Activated T-helper 9 cell treated with anti-CD3 and anti-CD28 coated beads, Interleukin-2, amount 50 U/mL, for 16 hours (primary cell): ENCODE results near the gene A2ML1.
A peak's percentile ranks its signal among the peaks of the same experiment; 100 is the strongest.
"Not testable (repeated sequence)": the region's sequence is repeated elsewhere in the genome, so short reads cannot be mapped to it uniquely, and the experiment has no call there.

Source experiments
- DNase-seq: peaks from one replicate; pipeline ENCODE4 v3.0.0-alpha.2; 2020; ENCODE audit warnings: low read depth

The A2ML1 gene

DNA sequence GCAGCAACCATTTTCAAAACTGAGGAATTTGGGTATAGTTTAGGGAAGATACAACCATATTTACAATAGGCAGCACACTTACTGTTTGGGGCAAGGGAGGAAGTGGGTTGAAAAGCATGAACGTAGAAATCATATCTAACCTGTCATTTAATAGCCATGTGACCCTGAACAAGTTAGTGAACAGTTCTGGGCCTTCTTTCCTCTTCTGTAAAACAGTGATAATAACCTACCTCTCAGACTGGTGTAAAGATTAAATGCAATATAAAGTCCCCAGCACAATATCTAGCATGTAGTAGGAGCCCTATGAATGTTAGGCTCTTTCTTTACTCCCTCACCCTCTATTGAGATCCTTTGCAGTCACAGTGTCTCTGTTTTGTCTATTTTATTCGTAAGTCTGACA, 33.5 kb downstream of the A2ML1 start:
- no peak for DNase-seq

DNA sequence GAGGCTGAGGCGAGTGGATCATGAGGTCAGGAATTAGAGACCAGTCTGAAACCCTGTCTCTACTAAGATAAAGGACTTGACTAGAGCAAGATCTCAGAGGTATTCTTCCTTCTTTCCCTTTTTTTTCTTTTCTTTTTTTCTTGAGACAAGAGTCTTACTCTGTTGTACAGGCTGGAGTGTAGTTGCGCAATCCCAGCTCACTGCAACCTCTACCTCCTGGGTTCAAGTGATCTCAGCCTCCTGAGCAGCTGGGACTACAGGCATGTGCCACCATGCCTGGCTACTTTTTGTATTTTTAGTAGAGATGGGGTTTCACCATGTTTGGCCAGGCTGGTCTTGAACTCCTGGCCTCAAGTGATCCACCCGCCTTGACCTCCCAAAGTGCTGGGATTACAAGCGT, 37.0 kb downstream of the A2ML1 start:
- not testable (repeated sequence) for DNase-seq

DNA sequence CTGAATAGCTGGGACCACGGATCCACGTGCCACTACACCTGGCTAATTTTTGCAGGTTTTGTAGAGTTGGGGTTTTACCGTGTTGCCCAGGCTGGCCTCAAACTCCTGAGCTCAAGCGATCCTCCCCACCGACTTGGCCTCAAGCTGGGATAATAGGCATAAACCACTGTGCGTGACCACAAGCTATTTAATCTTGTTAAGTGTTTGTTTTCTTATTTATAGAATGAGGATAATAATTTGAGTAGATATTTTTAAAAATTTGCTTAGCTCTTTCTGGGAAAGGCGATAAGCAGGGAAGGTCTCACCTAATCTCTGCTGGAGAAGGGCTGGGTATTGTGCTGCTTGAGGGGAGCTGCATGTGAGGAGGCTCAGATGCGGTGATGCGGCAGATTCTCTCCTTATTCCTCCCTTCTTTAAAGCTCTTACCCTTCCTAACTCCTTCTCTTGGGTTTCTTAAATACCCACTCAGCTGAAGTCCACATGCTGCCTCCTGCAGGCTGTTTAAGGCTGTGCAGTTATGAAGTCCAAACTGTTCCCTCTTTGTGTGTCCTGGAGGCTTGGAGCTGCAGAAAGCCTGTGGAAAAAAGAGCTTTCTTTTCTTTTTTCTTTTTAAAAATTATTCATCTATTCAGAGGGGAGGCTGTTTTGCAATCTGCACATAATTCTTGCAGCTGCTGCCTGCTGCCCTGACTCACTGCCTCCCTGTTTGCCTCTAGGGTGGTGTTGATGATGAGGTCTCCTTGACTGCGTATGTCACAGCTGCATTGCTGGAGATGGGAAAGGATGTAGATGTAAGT, 37.9 kb downstream of the A2ML1 start:
- no peak for DNase-seq

DNA sequence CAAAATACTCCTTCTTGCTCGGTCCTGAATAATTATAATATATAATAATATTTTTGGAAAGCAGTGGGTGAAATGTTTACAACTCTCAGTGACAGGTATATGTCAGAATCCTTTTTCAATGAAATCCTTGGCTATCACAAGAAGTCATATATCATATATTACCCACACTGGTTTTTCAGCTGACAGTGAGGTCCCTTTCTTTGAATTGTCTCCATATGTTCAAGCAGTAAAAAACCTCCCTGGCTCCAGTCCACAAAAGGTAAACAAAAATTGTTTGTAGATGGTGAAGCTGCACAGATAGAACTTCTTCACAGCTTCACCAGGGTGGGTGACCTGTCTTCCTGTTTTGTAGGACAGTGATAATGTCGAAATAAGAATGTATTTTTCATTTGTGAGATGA, 44.0 kb downstream of the A2ML1 start:
- no peak for DNase-seq

DNA sequence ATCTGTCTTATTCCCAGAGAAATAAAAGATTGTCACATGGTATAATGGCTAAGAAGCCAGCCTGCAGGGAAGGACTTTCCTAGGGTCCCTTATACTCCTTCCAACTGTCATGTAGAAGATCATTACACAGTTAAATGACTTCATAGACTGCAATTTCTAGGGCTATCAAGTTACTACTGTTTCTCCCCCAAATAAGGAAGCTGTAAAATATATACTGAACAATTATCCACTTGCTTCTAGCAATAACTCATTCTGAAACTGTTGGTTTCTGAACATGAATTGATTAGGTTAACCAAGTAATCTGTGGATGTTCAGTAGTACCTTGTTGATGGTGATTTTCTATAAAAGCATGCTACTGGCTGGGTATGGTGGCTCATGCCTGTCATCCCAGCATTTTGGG, 44.6 kb downstream of the A2ML1 start:
- DNase-seq: no peak

DNA sequence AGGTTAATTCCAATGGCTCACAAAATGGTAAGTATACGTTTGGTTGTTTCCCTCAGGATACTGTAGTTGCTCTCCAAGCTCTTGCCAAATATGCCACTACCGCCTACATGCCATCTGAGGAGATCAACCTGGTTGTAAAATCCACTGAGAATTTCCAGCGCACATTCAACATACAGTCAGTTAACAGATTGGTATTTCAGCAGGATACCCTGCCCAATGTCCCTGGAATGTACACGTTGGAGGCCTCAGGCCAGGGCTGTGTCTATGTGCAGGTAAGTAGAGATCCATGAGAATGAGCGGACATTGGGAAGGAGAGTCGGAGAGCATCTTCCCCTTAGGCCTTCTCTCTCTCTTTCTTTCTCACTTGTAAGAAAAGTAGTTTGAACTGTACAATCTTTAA, 45.4 kb downstream of the A2ML1 start:
- no peak for DNase-seq

DNA sequence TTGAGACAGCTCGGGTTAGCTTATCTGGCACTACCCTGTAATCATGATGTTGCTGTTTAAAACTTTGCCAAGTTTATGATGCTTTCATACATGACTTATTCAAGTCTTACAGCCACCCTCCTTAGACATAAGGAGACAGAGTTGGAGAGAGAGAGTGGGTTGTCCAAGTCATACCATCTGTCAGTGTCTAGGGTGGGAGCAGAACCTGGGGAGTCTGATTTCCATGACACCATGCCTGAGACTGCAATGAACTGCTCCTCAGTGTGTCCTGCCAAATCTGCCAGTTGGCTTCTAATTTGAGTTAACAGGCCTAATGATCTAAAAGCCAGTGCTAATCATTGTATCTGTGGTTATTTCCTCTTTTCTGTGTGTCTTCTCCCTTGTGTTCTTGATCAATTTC, 48.2 kb downstream of the A2ML1 start:
- DNase-seq: no peak

DNA sequence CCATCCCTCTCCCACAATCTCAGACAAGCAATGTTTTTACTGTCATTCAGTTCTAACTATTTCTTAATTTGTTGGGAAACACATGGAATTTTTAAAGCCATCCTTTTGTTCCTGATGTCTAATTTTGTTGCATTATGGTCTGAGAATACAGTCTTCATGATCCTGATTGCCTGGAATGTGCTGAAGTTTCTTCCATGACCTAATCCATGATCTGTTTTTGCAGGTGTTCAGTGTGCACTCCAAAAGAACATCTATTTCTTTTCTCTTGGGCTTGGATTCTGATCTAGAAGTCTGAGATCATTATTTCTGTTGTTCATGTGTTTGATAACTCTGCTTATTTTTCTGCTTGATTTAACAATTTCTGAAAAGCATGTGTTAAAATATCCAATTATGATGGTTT, 48.6 kb downstream of the A2ML1 start:
- DNase-seq: no peak

DNA sequence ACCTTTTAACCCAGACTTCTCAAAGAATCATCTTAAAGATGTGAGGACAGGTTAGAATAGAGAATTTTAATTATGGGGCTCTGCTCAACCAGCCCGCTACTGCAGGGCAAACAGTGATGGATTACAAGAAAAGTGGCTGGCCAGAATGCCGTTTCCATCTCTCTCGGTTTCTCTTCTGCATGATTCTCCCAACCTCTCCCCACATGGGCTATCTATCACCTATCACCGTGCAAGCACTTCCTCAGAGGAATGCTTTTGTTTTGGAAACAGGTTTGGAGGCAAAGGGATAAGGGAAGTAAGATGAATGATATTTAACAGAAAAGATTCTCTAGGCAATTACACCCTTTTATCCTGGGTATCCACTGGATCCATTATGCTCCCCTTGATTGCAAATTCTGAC, 54.5 kb downstream of the A2ML1 start:
- no peak for DNase-seq

DNA sequence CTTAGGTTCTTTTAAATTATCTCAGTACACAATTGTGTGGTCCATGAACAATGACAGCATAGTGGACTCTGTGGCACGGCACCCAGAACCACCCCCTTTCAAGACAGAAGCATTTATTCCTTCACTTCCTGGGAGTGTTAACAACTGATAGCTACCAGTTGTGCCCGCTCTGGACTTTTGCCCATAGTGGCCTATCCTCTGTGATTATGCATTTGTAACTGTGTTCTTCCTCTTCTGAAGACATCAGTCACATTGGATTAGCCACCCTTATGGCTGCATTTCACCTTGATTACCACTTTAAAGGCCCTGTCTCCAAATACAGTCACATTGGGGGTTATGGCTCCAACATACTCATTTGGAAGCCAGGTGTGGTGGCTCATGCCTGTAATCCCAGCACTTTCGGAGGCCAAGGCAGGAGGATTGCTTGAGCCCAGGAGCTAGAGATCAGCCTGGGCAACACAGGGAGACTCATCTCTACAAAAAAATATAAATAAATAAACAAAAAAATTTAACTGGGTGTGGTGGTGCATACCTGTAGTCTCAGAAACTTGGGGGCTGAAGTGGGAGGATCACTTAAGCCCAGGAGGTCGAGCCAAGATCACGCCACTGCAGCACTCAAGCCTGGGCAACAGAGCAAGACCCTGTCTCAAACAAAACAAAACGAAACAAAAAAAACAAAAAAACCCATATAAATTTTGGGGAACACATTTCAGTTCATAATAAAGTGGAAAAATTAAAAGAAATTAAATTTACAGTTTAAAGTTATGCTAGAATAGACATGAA, 64.3 kb downstream of the A2ML1 start:
- DNase-seq: no peak

DNA sequence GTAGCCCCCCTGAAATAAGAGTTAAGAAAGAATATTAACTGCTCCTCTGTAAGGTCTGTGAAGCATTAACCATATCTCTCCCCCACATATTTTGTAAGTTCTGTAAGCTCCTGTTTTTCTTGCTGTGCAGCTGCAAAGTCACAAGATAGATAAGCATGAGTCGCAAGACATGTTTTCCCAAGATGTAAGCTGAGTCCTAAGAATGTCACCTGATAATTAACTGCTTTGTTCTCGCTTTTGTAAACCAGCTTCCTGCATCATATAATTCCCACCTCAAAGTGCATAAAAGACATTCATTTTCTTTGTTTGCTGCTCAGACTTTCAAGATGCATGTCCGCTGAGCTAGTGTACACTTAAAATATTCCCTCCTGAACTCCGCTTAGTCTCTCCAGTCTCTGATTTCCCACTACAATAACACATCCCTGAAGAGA, 64.9 kb downstream of the A2ML1 start:
- no peak for DNase-seq

DNA sequence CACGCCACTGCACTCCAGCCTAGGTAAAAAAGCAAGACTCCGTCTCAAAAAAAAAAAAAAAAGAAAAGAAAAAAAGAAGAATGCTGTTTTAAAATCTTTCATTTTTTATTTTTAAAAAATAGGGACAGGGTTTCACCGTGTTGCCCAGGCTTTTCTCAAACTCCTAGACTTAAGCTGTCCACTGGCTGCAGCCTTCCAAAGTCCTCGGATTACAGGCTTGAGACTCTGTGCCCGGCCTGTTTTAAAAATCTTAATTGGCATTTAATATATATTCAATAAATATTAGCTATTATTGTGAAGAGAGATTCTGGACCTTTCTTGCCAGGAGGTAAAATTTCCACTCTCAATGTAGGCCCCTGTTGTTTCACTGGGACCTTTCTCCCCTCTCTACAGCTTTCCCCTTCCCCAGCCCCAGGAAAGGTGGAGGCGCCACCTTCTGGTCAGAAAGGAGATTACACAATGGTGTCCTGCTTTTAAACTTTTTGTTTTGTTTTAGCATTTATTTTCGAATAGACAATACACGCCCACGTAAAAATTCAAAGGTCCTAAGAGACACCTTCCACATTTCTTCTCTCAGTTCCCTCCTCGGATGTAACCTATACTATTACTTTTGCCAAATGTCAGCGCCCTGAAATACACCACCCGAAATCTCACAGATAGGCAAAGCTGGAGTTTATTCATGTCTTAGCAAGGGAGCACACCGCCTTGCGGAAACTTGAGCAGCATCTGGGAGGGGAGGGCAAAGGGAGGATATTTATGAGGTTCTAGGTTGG, 68.1 kb downstream of the A2ML1 start:
- peak; percentile 46 for DNase-seq

DNA sequence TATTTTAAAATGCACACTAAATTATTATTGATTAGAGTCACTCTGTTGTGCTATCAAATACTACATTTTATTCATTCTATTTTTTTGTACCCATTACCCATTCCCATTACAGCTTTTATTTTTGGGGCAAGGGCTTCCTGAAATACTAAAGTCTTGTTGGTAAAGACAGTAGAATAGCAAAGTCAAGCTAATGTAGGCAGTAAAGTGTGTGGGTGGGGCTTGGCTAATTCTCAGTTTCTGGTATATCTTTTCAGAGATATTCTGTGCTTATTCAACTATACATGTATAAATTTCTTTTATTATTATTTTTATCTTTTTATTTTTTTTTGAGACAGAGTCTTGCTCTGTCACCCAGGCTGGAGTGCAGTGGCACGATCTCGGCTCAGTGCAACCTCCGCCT, 69.6 kb downstream of the A2ML1 start:
- no peak for DNase-seq

DNA sequence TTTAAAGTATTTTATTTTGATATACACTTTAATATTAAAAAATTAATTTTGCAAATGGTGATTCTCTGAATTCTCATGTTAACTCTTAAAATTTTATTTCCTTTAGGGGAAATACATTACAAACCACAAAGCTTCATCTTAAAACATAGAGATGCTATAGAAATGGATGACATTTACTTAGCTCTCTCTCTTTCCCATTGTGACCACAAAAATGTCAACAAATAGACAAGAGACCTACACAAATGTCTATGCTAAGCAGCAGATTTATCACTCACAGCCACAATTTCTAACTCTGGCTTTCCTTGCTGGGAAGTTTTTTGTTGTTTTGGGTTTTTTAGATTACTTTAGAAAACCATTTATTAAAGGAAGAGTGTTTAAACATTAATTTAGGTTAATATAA, 72.0 kb downstream of the A2ML1 start:
- DNase-seq: no peak

DNA sequence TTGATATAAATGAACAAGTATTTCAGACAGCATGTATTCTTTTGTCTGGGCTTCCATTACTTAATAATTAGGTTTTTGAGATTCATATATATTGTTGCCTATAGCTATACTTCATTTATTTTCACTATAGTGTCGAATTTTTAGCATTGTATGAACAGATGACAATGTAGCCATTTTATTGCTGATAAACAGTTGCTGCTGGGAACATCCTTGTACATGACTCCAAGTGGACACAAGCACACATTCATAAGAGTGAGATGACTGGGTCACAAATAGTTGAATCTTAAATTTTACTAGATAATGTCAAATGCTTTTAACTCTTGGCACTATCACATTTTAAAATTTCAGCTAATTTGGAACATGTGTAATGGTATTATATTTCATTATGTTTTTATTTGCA, 72.6 kb downstream of the A2ML1 start:
- no peak for DNase-seq

DNA sequence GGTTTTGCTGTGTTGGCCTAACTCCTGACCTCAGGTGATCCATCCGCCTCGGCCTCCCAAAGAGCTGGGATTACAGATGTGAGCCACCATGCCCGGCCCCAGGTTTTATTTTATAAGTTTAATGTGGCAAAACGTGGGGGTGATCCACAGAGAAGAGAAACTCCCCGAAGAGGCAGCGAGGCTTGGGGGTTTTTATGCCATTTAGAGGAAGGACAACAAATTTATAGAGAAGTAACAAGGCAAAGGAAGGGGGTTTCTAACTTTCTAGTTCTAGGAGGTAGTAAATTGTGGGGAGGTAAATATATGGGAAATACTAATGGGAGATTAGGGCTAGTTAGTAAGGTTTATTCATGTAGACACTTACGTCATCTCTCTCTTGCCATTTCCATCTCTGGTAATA, 74.7 kb downstream of the A2ML1 start:
- no peak for DNase-seq

DNA sequence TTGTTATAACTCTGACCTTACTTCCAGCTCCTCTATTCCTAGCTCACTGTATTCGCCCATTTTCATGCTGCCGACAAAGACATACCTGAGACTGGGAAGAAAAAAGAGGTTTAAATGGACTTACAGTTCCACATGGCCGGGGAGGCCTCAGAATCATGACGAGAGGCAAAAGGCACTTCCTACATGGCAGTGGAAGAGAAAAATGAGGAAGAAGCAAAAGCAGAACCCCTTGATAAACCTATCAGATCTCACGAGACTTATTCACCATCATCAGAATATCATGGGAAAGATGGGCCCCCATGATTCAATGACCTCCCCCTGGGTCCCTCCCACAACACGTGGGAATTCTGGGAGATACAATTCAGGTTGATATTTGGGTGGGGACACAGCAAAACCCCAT, 77.4 kb downstream of the A2ML1 start:
- no peak for DNase-seq

DNA sequence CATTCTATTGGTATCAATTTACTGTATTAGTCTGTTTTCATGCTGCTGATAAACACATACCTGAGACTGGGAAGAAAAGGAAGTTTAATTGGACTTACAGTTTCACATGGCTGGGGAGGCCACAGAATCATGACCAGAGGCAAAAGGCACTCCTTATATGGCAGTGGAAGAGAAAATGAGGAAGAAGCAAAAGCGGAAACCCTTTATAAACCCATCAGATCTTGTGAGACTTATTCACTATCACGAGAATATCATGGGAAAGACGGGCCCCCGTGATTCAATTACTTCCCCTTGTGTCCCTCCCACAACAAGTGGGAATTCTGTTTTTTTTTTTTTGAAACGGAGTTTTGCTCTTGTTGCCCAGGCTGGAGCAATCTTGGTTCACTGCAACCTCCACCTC, 80.3 kb downstream of the A2ML1 start:
- not testable (repeated sequence) for DNase-seq

DNA sequence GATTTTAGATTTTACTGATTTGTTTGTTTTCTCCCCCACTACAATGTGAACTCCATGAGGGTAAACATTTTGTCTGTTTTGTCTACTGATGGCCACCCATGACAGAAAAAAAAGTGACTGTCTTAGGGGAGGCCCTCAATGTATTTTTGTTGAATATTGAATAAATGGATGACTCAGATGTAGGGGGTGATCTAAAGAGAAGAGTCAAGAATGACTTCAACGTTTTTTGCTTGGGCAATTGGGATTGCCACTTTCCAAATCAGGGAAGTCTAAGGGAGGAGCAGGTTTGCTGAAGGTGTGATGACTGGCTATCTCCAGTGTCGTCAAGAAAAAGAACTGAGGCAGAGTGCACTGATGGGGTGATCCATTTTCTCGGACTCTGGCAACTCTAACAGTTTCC, 81.2 kb downstream of the A2ML1 start:
- no peak for DNase-seq

DNA sequence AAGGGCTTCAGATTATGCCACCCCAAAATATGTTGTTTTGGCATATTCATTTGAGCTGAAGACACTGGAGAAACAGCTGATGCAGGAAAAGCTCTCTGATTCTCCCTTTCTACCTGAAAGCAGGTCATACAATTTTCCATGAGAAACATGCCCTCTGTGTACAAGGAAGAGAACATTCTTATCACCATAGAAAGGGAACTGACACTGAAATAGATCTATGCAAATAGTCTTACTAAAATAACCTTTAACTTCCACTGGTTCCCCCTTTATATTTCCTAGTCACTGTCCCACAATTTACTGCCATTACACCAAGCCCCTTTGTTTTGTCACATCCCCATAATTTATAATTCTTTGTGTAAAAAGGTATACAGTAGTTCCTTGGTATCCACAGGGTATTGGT, 82.2 kb downstream of the A2ML1 start:
- no peak for DNase-seq

DNA sequence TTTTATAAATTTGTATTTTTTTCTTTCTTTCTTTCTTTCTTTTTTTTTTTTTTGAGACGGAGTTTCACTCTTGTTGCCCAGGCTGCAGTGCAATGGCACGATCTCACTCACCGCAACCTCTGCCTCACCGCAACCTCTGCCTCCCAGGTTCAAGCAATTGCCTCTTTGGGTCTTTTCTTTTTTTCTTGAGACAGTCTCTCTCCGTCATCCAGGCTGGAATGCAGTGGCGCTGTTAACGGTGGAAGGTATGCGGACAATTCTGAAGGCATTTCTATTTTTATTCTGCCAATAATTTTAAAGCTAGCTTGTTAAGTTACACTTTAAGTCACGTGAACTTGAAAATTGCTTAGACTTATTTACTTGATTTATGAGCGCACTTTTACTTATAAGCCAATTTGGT, 83.1 kb downstream of the A2ML1 start:
- no peak for DNase-seq

DNA sequence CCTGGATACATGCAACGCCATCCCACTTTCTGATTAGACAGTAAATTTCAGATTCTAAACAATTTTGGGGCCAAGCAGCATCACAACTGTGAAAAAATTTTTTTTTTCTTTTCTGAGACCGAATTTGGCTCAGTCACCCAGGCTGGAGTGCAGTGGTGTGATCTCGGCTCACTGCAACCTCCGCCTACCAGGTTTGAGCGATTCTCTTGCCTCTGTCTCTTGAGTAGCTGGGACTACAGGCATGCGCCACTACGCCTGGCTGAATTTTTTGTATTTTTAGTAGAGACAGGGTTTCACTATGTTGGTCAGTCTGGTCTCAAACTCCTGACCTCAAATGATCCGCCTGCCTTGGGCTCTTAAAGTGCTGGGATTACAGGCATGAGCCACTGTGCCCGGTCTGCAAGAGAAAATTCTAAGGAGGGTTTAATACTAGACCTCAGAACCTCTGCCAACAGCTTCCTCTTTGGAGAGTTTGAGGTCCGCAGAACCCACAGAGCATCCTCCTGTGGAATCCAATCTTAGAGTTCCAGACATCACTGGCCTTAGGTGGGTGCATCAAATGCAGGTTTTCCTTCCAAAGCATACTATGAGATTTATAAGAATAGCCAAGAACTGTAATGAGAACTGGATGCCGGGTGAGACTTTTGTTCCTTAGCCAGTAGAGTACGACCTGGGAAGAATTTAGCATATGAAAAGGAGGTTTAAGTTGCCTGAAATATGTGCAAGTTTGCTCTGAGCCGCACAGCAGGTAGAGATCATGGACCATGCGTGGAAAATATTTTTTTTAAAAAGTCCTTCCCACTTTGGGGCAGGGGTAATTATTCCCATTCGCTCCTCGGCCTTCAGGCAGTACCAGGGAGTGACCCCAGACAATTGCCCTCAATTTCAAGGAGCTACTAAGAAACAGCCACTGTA, 84.1 kb downstream of the A2ML1 start:
- DNase-seq: no peak
